SK-N-SH treated with all-trans-retinoic acid at 6 μM for 48 hours (cell line): Measurements from ENCODE around the gene TMEM60.

Source experiments
- ARNTL ChIP-seq: fragments of 450-650 bp; formaldehyde crosslinking; IDR thresholded peaks from 2 replicates; pipeline ENCODE4 v1.5.0; 2020; ENCODE audit warnings: low read depth, mild to moderate bottlenecking, moderate library complexity, borderline replicate concordance
- CSDC2 ChIP-seq: fragments of 250-450 bp; sonication (Bioruptor Pico); IDR thresholded peaks from 2 replicates; pipeline ENCODE4 v1.5.0; 2020; ENCODE audit warnings: mild to moderate bottlenecking, moderate library complexity
- ESRRG ChIP-seq: fragments of 250-450 bp; sonication (Bioruptor Pico); IDR thresholded peaks from 2 replicates; pipeline ENCODE4 v1.6.1; 2021; ENCODE audit warnings: mild to moderate bottlenecking
- GLIS3 ChIP-seq: fragments of 250-450 bp; sonication (Bioruptor Pico); IDR thresholded peaks from 2 replicates; pipeline ENCODE4 v1.5.0; 2020; ENCODE audit warnings: mild to moderate bottlenecking, moderate library complexity
- PPARA ChIP-seq: fragments of 250-450 bp; sonication (Bioruptor Pico); IDR thresholded peaks from 2 replicates; pipeline ENCODE4 v1.5.0; 2020; ENCODE audit warnings: mild to moderate bottlenecking, borderline replicate concordance
- ZFP3 ChIP-seq: fragments of 250-450 bp; sonication (Bioruptor Pico); IDR thresholded peaks from 2 replicates; pipeline ENCODE4 v1.5.0; 2020; ENCODE audit warnings: mild to moderate bottlenecking, moderate library complexity
- ZFP30 ChIP-seq: fragments of 450-650 bp; formaldehyde crosslinking; IDR thresholded peaks from 2 replicates; pipeline ENCODE4 v1.5.0; 2022; ENCODE audit warnings: mild to moderate bottlenecking, moderate library complexity
- ZNF70 ChIP-seq: fragments of 450-650 bp; formaldehyde crosslinking; IDR thresholded peaks from 2 replicates; pipeline ENCODE4 v1.5.0; 2020; ENCODE audit warnings: mild to moderate bottlenecking, moderate library complexity
- TF ChIP-seq, protein P1 (sequence below): fragments of 250-450 bp; sonication (Bioruptor Pico); IDR thresholded peaks from 2 replicates; pipeline ENCODE4 v1.8.0; 2021; ENCODE audit warnings: low read depth, mild to moderate bottlenecking, moderate library complexity, borderline replicate concordance
- TF ChIP-seq, protein P2 (sequence below): fragments of 250-450 bp; sonication (Bioruptor Pico); IDR thresholded peaks from 2 replicates; pipeline ENCODE4 v1.8.0; 2020; ENCODE audit warnings: mild to moderate bottlenecking, moderate library complexity, borderline replicate concordance
- TF ChIP-seq, protein P3 (sequence below): fragments of 250-450 bp; sonication (Bioruptor Pico); IDR thresholded peaks from 2 replicates; pipeline ENCODE4 v1.5.1; 2020; ENCODE audit warnings: low read depth, mild to moderate bottlenecking, moderate library complexity
- TF ChIP-seq, protein P4 (sequence below): fragments of 250-450 bp; sonication (Bioruptor Pico); IDR thresholded peaks from 2 replicates; pipeline ENCODE4 v1.5.0; 2020; ENCODE audit warnings: mild to moderate bottlenecking, moderate library complexity

DNA sequence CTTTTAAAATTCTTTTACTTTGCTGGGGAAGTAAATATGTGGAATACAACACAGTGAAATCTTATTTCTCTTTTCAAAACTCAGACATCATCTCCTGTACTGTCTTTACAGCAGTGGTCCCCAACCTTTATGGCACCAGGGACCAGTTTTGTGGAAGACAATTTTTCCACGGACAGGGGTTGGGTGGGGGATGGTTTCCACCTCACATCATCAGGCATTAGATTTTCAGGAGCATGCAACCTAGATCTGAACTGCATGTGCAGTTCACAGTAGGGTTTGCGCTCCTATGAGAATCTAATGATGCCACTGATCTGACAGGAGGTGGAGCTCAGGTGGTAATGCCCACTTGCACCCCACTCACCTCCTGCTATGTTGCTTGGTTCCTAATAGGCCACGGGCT, 12.2 kb downstream of the TMEM60 start:
- TF ChIP-seq, protein P1, sequence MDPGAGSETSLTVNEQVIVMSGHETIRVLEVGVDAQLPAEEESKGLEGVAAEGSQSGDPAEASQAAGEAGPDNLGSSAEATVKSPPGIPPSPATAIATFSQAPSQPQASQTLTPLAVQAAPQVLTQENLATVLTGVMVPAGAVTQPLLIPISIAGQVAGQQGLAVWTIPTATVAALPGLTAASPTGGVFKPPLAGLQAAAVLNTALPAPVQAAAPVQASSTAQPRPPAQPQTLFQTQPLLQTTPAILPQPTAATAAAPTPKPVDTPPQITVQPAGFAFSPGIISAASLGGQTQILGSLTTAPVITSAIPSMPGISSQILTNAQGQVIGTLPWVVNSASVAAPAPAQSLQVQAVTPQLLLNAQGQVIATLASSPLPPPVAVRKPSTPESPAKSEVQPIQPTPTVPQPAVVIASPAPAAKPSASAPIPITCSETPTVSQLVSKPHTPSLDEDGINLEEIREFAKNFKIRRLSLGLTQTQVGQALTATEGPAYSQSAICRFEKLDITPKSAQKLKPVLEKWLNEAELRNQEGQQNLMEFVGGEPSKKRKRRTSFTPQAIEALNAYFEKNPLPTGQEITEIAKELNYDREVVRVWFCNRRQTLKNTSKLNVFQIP (CRISPR knock-in tag) = no peak
- TF ChIP-seq ZFP30 (CRISPR knock-in tag) (no peak), ZFP3 (CRISPR knock-in tag) (no peak), ESRRG (CRISPR knock-in tag) (no peak), PPARA (CRISPR knock-in tag) (no peak), ARNTL (CRISPR knock-in tag) (no peak), GLIS3 (CRISPR knock-in tag) (no peak), CSDC2 (CRISPR knock-in tag) (no peak), ZNF70 (CRISPR knock-in tag) (no peak)
- TF ChIP-seq, protein P2, sequence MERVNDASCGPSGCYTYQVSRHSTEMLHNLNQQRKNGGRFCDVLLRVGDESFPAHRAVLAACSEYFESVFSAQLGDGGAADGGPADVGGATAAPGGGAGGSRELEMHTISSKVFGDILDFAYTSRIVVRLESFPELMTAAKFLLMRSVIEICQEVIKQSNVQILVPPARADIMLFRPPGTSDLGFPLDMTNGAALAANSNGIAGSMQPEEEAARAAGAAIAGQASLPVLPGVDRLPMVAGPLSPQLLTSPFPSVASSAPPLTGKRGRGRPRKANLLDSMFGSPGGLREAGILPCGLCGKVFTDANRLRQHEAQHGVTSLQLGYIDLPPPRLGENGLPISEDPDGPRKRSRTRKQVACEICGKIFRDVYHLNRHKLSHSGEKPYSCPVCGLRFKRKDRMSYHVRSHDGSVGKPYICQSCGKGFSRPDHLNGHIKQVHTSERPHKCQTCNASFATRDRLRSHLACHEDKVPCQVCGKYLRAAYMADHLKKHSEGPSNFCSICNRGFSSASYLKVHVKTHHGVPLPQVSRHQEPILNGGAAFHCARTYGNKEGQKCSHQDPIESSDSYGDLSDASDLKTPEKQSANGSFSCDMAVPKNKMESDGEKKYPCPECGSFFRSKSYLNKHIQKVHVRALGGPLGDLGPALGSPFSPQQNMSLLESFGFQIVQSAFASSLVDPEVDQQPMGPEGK (CRISPR knock-in tag) = no peak
- TF ChIP-seq, protein P3, sequence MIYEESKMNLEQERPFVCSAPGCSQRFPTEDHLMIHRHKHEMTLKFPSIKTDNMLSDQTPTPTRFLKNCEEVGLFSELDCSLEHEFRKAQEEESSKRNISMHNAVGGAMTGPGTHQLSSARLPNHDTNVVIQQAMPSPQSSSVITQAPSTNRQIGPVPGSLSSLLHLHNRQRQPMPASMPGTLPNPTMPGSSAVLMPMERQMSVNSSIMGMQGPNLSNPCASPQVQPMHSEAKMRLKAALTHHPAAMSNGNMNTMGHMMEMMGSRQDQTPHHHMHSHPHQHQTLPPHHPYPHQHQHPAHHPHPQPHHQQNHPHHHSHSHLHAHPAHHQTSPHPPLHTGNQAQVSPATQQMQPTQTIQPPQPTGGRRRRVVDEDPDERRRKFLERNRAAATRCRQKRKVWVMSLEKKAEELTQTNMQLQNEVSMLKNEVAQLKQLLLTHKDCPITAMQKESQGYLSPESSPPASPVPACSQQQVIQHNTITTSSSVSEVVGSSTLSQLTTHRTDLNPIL = no peak
- TF ChIP-seq, protein P4, sequence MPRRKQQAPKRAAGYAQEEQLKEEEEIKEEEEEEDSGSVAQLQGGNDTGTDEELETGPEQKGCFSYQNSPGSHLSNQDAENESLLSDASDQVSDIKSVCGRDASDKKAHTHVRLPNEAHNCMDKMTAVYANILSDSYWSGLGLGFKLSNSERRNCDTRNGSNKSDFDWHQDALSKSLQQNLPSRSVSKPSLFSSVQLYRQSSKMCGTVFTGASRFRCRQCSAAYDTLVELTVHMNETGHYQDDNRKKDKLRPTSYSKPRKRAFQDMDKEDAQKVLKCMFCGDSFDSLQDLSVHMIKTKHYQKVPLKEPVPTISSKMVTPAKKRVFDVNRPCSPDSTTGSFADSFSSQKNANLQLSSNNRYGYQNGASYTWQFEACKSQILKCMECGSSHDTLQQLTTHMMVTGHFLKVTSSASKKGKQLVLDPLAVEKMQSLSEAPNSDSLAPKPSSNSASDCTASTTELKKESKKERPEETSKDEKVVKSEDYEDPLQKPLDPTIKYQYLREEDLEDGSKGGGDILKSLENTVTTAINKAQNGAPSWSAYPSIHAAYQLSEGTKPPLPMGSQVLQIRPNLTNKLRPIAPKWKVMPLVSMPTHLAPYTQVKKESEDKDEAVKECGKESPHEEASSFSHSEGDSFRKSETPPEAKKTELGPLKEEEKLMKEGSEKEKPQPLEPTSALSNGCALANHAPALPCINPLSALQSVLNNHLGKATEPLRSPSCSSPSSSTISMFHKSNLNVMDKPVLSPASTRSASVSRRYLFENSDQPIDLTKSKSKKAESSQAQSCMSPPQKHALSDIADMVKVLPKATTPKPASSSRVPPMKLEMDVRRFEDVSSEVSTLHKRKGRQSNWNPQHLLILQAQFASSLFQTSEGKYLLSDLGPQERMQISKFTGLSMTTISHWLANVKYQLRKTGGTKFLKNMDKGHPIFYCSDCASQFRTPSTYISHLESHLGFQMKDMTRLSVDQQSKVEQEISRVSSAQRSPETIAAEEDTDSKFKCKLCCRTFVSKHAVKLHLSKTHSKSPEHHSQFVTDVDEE = no peak
